Right lung (tissue), 5 donors: ENCODE measurements around the gene SLC35A2. TPM values are rescaled to one million over a fixed set of nuclear protein-coding genes. Genes with fewer than 3 reads are reported as not detected.

ENCODE experiments used
- DNase-seq, 2 donors: peaks; one replicate each; pipeline ENCODE4 v3.0.0-alpha.2; 2013
- polyA plus RNA-seq, 5 donors: library from polyadenylated mRNA; unstranded; fragments of 120-200 nt; gene quantifications; one replicate each; pipeline versions ENCODE4 v1.2.1 to v1.2.3, GENCODE V29; 2013; ENCODE audit warnings: inconsistent platforms in 1 of 5, low replicate concordance in 1 of 5; ENCODE audit not compliant: insufficient read length in 5 of 5, insufficient read depth in 1 of 5

SLC35A2 gene
- polyA plus RNA-seq, 5 donors: 19.7 to 30.4 (median 23.2) TPM

DNA sequence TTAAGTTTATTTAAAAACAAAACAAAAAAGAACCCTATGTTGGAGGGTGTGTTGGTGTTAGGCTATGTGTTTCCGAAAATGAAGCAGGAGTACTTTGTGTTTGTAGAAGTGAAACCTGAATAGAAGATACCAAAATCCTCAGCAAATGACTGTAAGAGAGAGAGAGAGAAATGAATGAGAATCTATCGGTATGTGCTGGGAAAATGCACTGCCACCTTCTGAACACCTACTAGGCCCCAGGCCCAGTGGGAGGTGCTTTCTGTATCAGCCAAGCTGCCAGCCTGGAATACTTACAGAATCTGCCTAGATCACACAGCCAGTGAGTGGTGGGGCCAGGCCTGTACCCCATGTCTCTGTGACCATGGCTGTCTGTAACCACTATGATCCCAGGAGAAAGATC, 22.3 kb upstream of the SLC35A2 start:
- no peak for DNase-seq

DNA sequence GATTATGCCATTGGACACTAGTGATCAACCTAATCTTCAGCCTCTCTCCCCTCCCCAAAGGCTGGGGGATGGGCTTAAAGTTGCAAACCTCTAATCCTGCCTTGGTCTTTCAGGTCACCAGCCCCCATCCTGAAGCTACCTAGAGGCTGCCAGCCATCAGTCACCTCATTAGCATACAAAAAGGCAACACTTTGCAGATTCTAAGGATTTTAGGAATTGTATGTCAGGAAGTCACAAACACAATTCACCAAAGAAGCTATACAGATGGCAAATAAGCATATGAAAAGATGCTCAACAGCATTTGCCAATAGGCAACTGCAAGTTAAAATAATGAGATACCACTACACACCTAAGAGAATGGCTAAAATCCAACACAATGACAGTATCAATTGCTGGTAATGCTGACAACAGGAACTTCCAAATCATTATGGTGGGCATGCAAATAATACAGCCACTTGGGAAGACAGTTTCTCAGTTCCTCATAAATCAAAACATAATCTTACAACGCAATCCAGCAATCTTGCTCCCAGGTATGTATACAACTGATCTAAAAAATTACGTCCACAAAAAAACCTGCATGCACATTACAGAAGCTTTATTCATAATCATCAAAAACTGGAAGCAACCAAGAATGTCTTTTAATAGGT, 16.4 kb upstream of the SLC35A2 start:
- DNase-seq: no peak

DNA sequence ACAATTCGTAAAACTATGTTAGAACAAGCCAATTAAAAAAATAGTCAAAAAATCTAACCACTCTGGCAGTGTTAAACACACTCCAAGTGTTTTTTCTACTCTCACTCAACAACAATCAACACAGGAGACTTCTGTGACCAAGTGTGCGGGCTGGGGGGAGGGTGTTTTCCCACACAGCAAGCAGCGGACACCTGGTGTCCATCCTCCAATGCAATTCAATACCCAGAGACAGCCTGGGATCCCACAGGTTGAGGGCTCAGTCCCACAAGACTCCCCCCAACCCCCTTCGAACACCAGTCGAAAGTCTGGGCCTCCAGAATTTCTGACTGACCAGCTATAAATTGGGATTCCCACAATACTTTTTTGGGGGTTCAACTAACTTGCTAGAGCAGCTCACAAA, 15.7 kb upstream of the SLC35A2 start:
- no peak for DNase-seq

DNA sequence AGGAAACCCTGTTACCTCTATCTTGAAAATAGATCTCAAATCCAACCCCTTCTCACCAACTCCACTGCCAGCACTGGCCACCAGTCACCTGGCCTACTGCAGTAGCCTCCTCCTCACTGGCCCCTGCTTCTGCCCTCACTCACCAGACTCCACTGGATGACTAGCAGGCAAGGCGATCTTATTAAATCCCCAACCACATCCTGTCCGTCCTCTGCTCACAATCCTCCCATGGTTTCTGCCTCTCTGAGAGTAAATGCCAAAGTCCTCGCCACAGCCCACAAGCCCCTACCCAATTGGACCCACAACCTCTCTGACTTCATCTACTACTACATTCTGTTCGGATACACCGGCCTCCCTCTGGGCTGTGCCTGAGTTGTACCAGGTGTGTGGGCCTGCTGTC, 12.8 kb upstream of the SLC35A2 start:
- DNase-seq: no peak

DNA sequence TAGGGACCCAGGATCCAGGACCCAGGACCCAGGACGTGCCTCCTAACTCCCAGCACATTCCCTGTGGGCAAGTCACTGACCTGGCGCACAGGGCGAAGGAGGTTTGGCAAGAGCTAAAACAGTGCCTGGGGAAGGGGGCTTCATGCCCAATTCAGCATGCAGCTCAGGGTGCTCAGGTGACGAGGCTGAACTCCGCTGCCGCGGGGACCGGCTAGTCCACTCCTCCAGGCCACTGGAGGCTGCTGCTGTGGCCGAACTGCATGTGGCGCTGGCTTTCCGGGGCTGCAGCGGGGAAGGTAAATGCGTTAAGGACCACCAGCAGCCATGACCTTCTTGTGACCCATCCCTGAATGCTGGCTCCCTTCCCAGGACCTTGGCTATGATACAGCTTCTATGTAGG, 12.3 kb upstream of the SLC35A2 start:
- DNase-seq: no peak

DNA sequence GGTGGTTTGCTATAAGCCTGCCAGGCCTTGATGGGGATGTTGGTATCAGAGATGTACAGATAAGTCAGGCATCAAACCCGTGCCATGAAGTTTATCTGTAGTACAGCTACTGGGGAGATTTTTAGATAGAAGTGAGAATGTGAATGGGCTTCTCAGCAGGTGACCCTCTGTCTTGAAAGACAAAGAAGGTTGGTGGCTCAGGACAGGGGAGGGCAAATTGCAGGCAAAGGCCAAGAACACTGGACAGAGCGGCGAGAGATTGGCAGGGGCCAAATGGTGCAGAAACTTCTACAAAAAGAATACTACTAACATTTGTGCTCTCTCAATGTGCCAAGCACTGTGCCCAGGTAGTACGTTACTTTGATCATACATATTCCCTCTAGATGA, 9.3 kb upstream of the SLC35A2 start:
- DNase-seq: no peak

DNA sequence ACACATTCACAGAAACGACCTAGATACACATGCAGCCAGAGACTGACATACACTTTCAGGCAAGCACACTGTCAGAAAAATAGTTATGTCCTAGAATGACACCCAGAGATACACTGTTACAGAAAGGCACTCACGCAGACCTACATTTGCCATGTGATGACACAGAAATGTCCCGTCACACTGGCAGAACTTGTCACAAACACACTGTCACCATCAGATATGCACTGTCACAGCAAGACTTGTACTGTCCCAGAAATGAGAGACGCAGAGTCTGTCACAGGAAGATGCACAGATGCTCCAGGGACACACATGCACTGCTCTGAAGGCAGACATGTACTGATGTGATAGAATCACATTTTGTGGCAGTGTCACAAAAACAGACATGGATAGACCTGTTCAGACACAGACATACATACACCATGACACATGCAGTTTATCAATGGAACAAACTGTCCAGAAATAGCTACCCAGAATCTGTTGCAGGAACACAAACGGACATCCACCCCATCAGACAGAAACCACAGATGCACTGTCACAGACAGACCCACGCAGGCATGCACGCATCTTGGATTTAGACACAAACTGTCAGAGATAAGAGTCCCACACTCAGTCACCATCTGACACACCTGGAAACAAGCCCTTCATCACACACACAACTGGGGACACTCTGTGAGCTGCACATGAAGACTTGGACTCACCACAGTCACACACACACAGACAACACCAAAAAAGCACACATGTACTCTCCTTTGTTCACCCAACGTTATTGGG, 8.7 kb upstream of the SLC35A2 start:
- DNase-seq: no peak

DNA sequence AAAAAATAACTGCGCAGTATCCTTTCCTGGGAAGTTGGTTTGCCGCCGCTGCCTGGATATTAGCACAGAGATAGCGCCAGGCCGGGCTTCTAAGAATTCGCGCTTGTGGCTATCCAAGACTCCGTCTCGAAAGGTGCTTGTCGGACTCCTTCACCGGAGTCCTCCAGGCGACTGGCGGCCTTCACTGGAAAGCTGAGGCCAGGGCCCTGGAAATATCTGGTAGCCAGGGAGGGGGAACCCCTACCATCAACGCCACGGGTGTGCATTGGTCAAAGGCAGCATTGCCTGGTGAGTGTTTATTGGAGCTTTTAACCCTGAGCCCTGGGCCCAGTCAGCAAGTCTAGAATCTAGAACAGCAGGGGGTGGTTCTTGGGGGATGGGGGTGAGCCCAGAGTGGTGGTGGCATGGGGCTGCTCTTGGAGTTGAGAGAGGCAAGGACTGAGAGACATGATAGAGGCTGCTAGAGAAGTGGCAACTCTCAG, 8.0 kb upstream of the SLC35A2 start:
- no peak for DNase-seq

DNA sequence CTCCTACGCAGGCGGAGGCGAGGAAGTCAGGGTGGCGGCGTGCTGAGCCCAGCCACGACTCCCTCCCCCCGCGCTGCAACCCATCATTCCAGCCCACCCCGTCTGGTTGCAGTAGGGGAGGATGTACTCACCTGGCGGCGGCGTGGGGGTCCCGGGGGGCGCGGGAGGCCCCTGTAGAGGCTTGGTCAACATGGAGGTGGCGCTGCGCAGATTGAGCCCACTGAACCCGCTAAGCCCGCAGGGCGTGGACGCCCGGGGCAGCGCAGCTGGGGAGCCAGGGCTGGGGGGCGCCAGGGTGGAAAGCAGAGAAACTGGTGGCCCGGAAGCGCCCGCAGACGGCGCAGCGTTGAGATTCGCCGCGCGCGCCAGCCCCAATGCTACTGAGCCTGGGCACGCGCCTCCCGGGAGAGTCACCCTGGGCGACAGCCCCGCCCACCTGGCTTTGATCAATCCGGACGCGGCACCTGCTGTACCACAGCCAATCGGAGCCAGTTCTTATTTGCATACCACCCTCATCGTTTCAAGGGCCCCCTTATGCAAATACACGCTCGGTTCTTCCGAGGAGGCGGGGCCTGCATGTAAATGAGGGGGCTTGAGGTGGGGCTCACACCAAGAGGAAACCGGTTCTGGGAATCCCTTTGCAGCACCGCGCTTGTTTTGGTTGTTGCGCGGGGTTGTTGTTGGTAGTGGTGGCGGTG, 7.3 kb upstream of the SLC35A2 start, which contains the start of gene PIM2:
Gene PIM2 (minus strand): TSS at position 382 of the 698 bp plus-strand sequence. CDS start 190 bp downstream, at position 192.
- DNase-seq: peak; percentile 75

DNA sequence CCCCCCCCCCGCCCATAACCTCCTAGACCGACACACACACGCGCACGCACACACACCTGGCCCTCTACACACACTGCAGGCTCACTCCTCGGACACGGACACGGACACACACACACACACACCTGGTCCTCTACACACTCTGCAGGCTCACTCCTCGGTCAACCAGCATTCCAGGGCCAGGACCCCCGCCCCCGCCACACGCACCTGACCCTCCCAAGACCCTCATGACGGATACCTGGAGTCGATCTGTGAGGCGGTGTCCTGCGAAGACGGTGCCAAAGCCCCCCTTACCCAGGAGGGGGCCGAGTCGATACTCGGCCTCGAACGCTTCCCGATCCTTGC, 6.8 kb upstream of the SLC35A2 start:
- no peak for DNase-seq

DNA sequence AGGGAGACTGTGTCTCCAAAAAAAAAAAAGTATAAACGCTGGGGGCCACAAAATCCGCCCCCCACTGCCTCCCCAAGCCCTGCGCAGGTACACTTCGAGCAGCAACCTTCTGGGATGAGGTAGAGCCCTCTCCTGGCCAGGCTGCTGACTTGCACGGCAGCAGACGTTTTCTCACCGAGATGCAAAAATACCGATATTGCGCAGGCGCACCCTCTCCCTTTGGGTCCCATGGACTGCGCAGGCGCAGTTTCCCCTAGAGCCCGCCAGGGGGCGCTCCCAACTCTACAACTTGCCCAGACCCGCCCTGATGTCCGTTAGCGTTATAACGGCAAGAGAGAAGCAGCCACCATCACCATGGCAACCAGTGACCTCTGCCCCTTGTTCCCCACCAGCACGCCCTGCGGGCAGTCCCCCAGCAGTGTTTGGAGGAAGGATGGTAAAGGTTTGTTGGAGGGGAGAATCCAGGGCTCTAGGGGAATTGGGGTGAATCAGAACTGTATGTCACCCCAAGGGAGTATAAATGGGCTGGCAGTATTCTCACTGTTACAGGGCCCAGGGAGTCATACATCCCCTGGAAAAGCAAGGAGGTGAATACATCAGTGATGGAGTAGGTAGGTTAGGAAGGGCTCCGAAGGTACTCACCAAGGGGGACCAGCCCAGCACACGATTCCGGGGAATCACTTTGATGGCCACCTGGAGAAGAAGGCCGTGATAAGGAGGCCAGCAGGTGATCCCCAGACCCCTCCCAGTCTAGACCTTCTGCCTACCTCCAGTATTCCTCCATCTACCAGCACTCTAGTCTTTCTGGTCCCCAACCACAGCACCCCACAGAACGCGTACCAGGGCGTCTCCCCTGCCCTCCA, 5.9 kb upstream of the SLC35A2 start:
- DNase-seq: peak; percentile 84 to 86

DNA sequence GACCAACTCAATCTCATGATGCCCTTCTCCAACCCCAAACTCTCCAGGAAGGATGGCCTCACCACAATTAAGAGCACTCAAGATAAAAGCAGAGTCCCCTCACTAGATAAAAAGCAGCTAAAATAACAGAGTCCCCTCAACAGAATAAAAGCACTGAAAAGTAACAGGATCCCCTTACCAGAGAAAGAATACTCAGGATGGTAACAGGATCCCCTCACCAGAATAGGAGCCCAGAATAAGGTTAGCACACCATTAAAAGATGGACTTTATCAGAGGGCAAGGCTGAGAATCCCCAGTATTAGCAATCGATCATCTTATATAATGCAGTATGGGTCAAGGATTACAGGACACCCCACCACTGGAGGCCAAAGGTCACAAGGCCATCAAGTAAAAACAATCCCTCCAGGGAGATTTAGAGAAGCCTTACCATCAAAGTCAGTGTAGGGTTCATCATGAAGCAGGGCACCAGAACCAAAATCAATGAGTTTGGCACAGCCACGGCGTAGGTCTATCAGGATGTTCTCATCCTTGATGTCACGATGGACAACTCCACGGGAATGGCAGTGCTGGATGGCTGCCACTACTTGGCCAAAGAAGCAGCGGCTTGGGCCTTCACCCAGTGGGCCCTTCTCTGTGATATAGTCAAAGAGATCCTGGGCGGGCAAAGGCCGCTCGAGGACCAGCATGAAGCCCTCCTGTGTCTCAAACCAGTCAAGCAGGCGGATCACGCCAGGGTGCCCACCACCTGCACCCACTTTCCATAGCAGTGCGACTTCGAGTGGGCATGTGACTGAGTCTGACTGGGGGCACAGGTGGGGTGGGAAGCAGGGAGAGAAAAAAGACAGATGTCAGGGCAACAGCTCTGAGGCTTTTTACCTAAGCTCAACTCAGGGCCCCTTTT, 3.4 kb upstream of the SLC35A2 start:
- no peak for DNase-seq

DNA sequence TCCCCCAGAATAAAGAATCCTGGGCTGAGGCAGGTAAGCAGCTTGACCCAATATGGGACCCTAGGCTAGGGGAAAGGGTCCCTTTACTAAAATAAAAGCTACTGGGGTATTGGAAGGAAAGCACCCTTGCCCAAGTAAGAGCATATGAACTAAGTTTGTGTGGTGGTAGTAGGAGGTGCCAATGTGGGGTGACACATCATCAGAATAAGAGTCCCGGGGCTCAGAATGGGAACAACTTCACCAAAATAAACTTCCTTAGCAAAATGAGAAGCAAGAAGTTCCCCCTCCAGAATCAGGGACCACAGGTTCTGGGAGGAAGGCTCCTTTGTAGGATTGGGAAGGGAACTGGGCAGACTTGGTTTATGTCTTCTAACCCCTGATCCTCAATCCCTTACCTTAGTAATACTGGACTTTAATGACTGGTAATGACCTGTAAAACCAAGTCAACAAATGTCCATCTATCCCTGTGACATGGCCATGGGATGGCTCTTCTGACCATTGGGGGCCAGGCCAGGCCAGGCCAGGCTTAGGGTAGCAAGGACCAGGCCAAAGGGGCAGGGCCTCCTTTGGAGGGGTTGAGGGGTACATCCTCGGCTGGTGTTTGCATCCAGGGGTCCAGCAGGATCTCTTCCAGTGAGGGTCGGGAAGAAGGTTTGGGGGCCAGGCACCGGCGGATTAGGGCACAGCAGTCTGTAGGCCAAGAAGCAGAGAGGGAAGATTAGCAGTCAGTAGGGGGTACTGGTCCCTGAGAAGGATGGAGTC, 2.3 kb upstream of the SLC35A2 start:
- DNase-seq: no peak

DNA sequence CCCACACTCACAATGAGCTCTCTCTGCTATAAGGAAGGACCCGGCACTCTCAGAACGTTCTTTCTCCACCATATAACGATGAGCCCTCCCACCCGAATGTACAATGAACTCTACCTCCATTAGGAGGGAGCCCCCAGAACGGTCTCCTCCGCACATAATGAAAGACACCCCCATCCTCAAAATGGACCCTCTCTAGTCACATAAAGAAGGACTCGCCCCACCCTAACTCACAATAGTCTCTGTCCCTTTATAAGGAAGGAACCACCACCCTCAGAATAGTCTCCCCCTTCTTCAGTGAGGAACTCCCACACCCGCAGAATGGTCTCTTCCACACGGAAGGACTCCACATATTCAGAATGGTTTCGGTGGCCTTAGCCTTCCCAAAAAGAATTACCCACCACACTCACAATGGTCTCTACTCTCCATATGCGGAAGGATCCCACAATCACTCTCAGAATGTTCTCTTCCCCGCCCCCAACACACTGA, 477 bp downstream of the SLC35A2 start:
- no peak for DNase-seq

DNA sequence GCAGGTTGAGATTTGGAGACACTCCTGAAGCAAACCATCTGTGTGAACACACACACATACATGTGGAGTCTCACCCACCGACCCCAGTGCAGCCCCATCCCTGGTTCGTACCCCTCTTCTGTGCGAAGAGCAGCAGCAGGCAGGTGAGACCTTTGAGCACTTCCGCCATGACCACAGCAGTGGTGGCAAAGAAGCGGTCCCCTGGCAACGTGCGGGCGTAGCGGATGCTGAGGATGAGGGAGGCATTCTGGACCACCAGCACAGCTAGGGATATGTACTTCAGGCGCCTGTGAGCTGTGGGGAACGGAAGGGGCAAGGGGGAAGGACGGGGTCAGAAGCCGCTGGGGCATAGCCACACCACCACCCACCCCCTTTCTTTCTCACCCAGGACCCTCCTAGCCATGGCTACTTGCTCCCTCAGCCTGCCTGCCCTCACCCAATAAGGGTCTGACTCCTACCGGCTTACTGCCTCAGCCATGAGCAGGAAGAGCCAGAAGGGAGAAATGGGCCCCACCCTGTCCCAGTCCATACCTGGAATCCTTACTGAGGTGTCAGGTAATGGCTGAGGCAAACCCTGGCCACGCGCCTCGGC, 1.6 kb downstream of the SLC35A2 start:
- no peak for DNase-seq

DNA sequence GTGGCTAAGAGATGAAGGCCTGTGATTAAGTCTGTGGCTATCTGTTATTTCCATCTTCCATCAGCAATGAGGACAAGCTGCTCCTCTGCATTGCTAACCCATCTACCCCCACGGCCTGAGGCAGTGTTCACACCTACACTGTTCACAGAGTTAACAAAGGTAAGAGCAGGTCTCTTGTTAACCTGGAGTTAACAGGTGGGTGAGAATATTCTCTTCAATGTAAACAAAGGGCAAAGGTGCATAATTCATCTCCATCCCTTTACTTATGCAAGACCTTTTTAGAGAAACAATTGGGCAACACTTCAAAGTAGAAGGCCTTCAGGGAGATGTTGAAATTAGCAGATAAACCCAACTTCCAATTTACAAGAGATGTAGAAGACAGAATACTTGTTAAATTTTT, 2.8 kb downstream of the SLC35A2 start:
- DNase-seq: no peak

DNA sequence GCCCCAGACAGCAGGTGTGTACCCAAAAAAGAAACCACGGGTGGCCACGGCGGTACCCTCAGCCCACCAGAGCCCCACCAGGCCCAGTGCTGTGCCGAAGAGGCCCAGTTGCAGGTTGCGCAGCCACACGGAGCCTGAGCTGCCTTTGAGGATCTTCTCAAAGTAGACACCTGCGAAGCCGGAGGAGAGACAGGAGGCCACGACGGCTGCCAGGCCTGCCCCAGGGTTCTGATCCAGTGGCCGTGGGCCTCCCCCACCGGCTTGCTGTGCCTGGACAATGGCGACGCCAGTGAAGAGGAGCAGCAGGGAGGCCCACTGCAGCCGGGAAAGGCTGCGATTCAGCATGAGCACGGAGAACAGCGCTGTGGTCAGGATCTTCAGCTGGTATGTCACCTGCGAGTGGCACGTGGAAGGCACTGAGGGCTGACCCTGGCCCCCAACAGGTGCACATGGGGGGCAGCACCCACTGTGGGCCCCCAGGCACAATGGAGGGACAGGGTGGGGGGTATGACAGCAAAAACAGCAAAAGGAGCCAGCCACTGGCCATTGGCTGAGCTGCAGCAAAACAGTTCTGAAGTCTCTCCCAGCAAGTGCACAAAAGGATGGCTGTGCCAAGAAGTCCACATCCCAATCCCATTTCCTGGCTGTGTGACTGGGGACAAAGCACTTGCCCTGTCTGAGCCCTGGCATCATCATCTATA, 6.2 kb downstream of the SLC35A2 start:
- DNase-seq: no peak

DNA sequence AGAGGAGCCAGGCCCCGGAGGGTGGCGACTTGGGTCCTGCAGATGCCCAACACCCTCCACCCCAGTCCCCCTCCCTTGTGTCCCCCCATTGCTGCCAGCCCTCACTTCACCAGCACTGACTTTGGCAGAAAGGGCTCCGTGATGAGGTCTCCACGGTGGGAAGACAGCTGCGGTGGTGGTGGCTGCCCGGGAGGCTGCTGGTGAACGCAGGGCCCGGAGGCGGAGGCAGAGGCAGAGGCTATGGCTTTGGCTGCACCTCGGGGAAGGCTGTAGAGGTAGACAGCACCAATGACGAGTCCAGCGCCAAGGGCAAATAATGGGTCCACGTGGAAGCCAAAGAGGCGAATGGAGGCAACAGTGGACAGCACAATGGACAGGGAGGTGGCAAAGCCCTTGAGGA, 6.8 kb downstream of the SLC35A2 start:
- no peak for DNase-seq

DNA sequence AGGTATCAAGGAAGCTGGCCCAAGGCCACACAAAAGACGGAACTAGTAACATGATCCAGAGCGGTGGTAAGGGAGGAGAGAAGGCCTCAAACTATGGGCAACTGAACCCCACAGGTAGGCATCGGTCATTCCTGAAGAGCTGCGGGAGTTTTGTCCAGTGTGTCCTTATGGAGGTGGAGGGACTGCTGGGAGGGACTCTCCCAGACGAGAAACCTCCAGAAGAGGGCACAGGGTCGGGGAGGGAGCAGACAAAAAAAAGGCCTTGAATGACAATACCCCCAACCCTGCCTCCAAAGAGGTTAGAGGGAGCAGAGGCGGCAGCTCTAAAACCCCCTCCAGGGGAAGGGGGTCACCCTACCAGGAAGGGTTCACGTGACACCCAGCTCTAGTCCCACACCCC, 7.3 kb downstream of the SLC35A2 start:
- DNase-seq: no peak
